ENCODE measurements around the gene DELE1. TPM values are rescaled to one million over a fixed set of nuclear protein-coding genes. Genes with fewer than 3 reads are reported as not detected.

DELE1 gene
- total RNA-seq, 1 donor from 2014 or later, result 75.0 TPM

- Histone ChIP-seq H3K36me3 (no peaks in the 10 kb centered on the region), H3K27ac (peak overlapping the region; percentile 75), H3K4me1 (peaks cover 36% of the 10 kb centered on the region), H3K27me3 (ENCODE audit: low read depth) (no peaks in the 10 kb centered on the region), H3K9me3 (no peaks in the 10 kb centered on the region), H3K4me3 (peak overlapping the region; percentile 48)
- ATAC-seq (peak; percentile 31 to 44), DNase-seq (no peak)
- intact Hi-C loops (cut with DNase I), result loop anchor here (10.0 kb wide), 1 partner anchor 264 kb away; no protein-coding TSS in a partner anchor
- no peak for TF ChIP-seq CTCF (IDR thresholded peaks at IDR 0.05)
Measured at GRCh38 chr5:141958546-141959172, 35.0 kb downstream of the DELE1 start.

- Histone ChIP-seq H3K27ac (peak overlapping the region; percentile 75), H3K4me3 (no peak overlapping the region), H3K36me3 (no peaks in the 10 kb centered on the region), H3K9me3 (no peaks in the 10 kb centered on the region), H3K27me3 (ENCODE audit: low read depth) (no peaks in the 10 kb centered on the region), H3K4me1 (peaks cover 36% of the 10 kb centered on the region)
- intact Hi-C loops (cut with DNase I), result no loop called here
- DNase-seq (no peak), ATAC-seq (peak in 1 of 2 donors; percentile 32)
- peak; percentile 32 for TF ChIP-seq CTCF (IDR thresholded peaks at IDR 0.05)
Measured at GRCh38 chr5:141960018-141960417, 36.3 kb downstream of the DELE1 start.

GRCh38 chr5:141960449-141961323, 37.0 kb downstream of the DELE1 start:
- Histone ChIP-seq H3K27me3 (ENCODE audit: low read depth) (no peaks in the 10 kb centered on the region), H3K36me3 (no peaks in the 10 kb centered on the region), H3K4me1 (peaks cover 36% of the 10 kb centered on the region), H3K4me3 (no peak overlapping the region), H3K9me3 (no peaks in the 10 kb centered on the region), H3K27ac (peak overlapping the region; percentile 75)
- intact Hi-C loops (cut with DNase I), result no loop called here
- ATAC-seq (peak; percentile 85 to 90), DNase-seq (peak; percentile 89)
- peak; percentile 93 for TF ChIP-seq CTCF (IDR thresholded peaks at IDR 0.05)

GRCh38 chr5:141961466-141961865, 37.8 kb downstream of the DELE1 start:
- Histone ChIP-seq H3K4me1 (peaks cover 36% of the 10 kb centered on the region), H3K4me3 (no peak overlapping the region), H3K27me3 (ENCODE audit: low read depth) (no peaks in the 10 kb centered on the region), H3K9me3 (no peaks in the 10 kb centered on the region), H3K27ac (no peak overlapping the region), H3K36me3 (no peaks in the 10 kb centered on the region)
- TF ChIP-seq CTCF (IDR thresholded peaks at IDR 0.05), result no peak
- intact Hi-C loops (cut with DNase I), result no loop called here
- ATAC-seq (no peak), DNase-seq (no peak)

- no peaks in the 10 kb centered on the region for H3K27me3 ChIP-seq (ENCODE audit: low read depth)
- intact Hi-C loops (cut with DNase I), result no loop called here
- no peaks in the 10 kb centered on the region for H3K9me3 ChIP-seq
- no peak overlapping the region for H3K27ac ChIP-seq
- H3K4me3 ChIP-seq, result no peak overlapping the region
- ATAC-seq (no peak), DNase-seq (no peak)
- H3K36me3 ChIP-seq, result no peaks in the 10 kb centered on the region
- no peak for TF ChIP-seq CTCF (IDR thresholded peaks at IDR 0.05)
- peaks cover 20% of the 10 kb centered on the region for H3K4me1 ChIP-seq
Measured at GRCh38 chr5:141963701-141964100, 40.0 kb downstream of the DELE1 start.
